ENCODE results near the gene CACNA1C. TPM values are rescaled to one million over a fixed set of nuclear protein-coding genes. Genes with fewer than 3 reads are reported as not detected.

The CACNA1C gene
- total RNA-seq, 1 donor from 2014 or later: 7.3 TPM

GRCh38 chr12:2693244-2693860, 640.6 kb downstream of the CACNA1C start:
- Histone ChIP-seq H3K9me3 (ENCODE audit: control insufficient read depth in 3 of 3, low read length in 3 of 3) (no peaks in the 10 kb centered on the region), H3K9ac (ENCODE audit: low read depth in 1 of 3, low read length in 3 of 3) (no peak overlapping the region), H3K27ac (ENCODE audit: low read depth, low read length) (no peak overlapping the region), H3K4me3 (ENCODE audit: low read length in 3 of 3) (no peak overlapping the region), H3K27me3 (ENCODE audit: control insufficient read depth in 3 of 3, insufficient read depth in 3 of 3, low read length in 3 of 3) (peaks cover 20 to 34% (median 23%) of the 10 kb centered on the region in 3 donors), H3K36me3 (ENCODE audit: control insufficient read depth in 3 of 3, insufficient read depth in 3 of 3, low read length in 3 of 3) (no peaks in the 10 kb centered on the region), H3K4me1 (ENCODE audit: control insufficient read depth in 3 of 3, insufficient read depth in 3 of 3, low read length in 3 of 3) (peaks cover 0 to 11% (median 2%) of the 10 kb centered on the region in 3 donors)

- no peak overlapping the region for H3K4me3 ChIP-seq (ENCODE audit: low read length in 3 of 3)
- H3K36me3 ChIP-seq (ENCODE audit: control insufficient read depth in 3 of 3, insufficient read depth in 3 of 3, low read length in 3 of 3): no peaks in the 10 kb centered on the region
- no peak overlapping the region for H3K9ac ChIP-seq (ENCODE audit: low read depth in 1 of 3, low read length in 3 of 3)
- H3K9me3 ChIP-seq (ENCODE audit: control insufficient read depth in 3 of 3, low read length in 3 of 3): no peaks in the 10 kb centered on the region
- no peak overlapping the region for H3K27ac ChIP-seq (ENCODE audit: low read depth, low read length)
- peaks cover 20 to 34% (median 22%) of the 10 kb centered on the region in 3 donors for H3K27me3 ChIP-seq (ENCODE audit: control insufficient read depth in 3 of 3, insufficient read depth in 3 of 3, low read length in 3 of 3)
- H3K4me1 ChIP-seq (ENCODE audit: control insufficient read depth in 3 of 3, insufficient read depth in 3 of 3, low read length in 3 of 3): peaks cover 0 to 11% (median 2%) of the 10 kb centered on the region in 3 donors
Observed at GRCh38 chr12:2693980-2694610, 641.3 kb downstream of the CACNA1C start.

- Histone ChIP-seq H3K27ac (ENCODE audit: low read depth, low read length) (no peak overlapping the region), H3K27me3 (ENCODE audit: control insufficient read depth in 3 of 3, insufficient read depth in 3 of 3, low read length in 3 of 3) (peaks cover 11 to 23% (median 12%) of the 10 kb centered on the region in 3 donors), H3K4me1 (ENCODE audit: control insufficient read depth in 3 of 3, insufficient read depth in 3 of 3, low read length in 3 of 3) (peaks cover 0 to 6% (median 2%) of the 10 kb centered on the region in 3 donors), H3K9ac (ENCODE audit: low read depth in 1 of 3, low read length in 3 of 3) (no peak overlapping the region), H3K4me3 (ENCODE audit: low read length in 3 of 3) (no peak overlapping the region), H3K9me3 (ENCODE audit: control insufficient read depth in 3 of 3, low read length in 3 of 3) (no peaks in the 10 kb centered on the region), H3K36me3 (ENCODE audit: control insufficient read depth in 3 of 3, insufficient read depth in 3 of 3, low read length in 3 of 3) (no peaks in the 10 kb centered on the region)
Observed at GRCh38 chr12:2696136-2696535, 643.3 kb downstream of the CACNA1C start.

GRCh38 chr12:2697057-2697800, 644.4 kb downstream of the CACNA1C start:
- H3K27ac ChIP-seq (ENCODE audit: low read depth, low read length): no peak overlapping the region
- peaks cover 8 to 13% (median 10%) of the 10 kb centered on the region in 3 donors for H3K27me3 ChIP-seq (ENCODE audit: control insufficient read depth in 3 of 3, insufficient read depth in 3 of 3, low read length in 3 of 3)
- no peaks in the 10 kb centered on the region for H3K36me3 ChIP-seq (ENCODE audit: control insufficient read depth in 3 of 3, insufficient read depth in 3 of 3, low read length in 3 of 3)
- no peaks in the 10 kb centered on the region for H3K4me1 ChIP-seq (ENCODE audit: control insufficient read depth in 3 of 3, insufficient read depth in 3 of 3, low read length in 3 of 3)
- no peaks in the 10 kb centered on the region for H3K9me3 ChIP-seq (ENCODE audit: control insufficient read depth in 3 of 3, low read length in 3 of 3)
- no peak overlapping the region for H3K9ac ChIP-seq (ENCODE audit: low read depth in 1 of 3, low read length in 3 of 3)
- H3K4me3 ChIP-seq (ENCODE audit: low read length in 3 of 3): no peak overlapping the region

- H3K9me3 ChIP-seq (ENCODE audit: control insufficient read depth in 3 of 3, low read length in 3 of 3): no peaks in the 10 kb centered on the region
- no peak overlapping the region for H3K4me3 ChIP-seq (ENCODE audit: low read length in 3 of 3)
- H3K27ac ChIP-seq (ENCODE audit: low read depth, low read length): no peak overlapping the region
- H3K27me3 ChIP-seq (ENCODE audit: control insufficient read depth in 3 of 3, insufficient read depth in 3 of 3, low read length in 3 of 3): peaks cover 0 to 3% (median 2%) of the 10 kb centered on the region in 3 donors
- no peak overlapping the region for H3K9ac ChIP-seq (ENCODE audit: low read depth in 1 of 3, low read length in 3 of 3)
- no peaks in the 10 kb centered on the region for H3K36me3 ChIP-seq (ENCODE audit: control insufficient read depth in 3 of 3, insufficient read depth in 3 of 3, low read length in 3 of 3)
- H3K4me1 ChIP-seq (ENCODE audit: control insufficient read depth in 3 of 3, insufficient read depth in 3 of 3, low read length in 3 of 3): no peaks in the 10 kb centered on the region
Observed at GRCh38 chr12:2698566-2698965, 645.8 kb downstream of the CACNA1C start.

GRCh38 chr12:2710701-2711100, 657.9 kb downstream of the CACNA1C start:
- Histone ChIP-seq H3K27me3 (ENCODE audit: control insufficient read depth in 3 of 3, insufficient read depth in 3 of 3, low read length in 3 of 3) (peaks cover 0 to 3% (median 0%) of the 10 kb centered on the region in 3 donors), H3K36me3 (ENCODE audit: control insufficient read depth in 3 of 3, insufficient read depth in 3 of 3, low read length in 3 of 3) (no peaks in the 10 kb centered on the region), H3K27ac (ENCODE audit: low read depth, low read length) (no peak overlapping the region), H3K9me3 (ENCODE audit: control insufficient read depth in 3 of 3, low read length in 3 of 3) (no peaks in the 10 kb centered on the region), H3K4me1 (ENCODE audit: control insufficient read depth in 3 of 3, insufficient read depth in 3 of 3, low read length in 3 of 3) (no peaks in the 10 kb centered on the region), H3K4me3 (ENCODE audit: low read length in 3 of 3) (no peak overlapping the region), H3K9ac (ENCODE audit: low read depth in 1 of 3, low read length in 3 of 3) (no peak overlapping the region)

- Histone ChIP-seq H3K27ac (ENCODE audit: low read depth, low read length) (no peak overlapping the region), H3K9me3 (ENCODE audit: control insufficient read depth in 3 of 3, low read length in 3 of 3) (peaks cover 0 to 2% (median 0%) of the 10 kb centered on the region in 3 donors), H3K36me3 (ENCODE audit: control insufficient read depth in 3 of 3, insufficient read depth in 3 of 3, low read length in 3 of 3) (no peaks in the 10 kb centered on the region), H3K9ac (ENCODE audit: low read depth in 1 of 3, low read length in 3 of 3) (no peak overlapping the region), H3K27me3 (ENCODE audit: control insufficient read depth in 3 of 3, insufficient read depth in 3 of 3, low read length in 3 of 3) (peaks cover 0 to 5% (median 0%) of the 10 kb centered on the region in 3 donors), H3K4me3 (ENCODE audit: low read length in 3 of 3) (no peak overlapping the region), H3K4me1 (ENCODE audit: control insufficient read depth in 3 of 3, insufficient read depth in 3 of 3, low read length in 3 of 3) (no peaks in the 10 kb centered on the region)
Observed at GRCh38 chr12:2719392-2719791, 666.6 kb downstream of the CACNA1C start.

- H3K36me3 ChIP-seq (ENCODE audit: control insufficient read depth in 3 of 3, insufficient read depth in 3 of 3, low read length in 3 of 3): no peaks in the 10 kb centered on the region
- peaks cover 0 to 2% (median 0%) of the 10 kb centered on the region in 3 donors for H3K9me3 ChIP-seq (ENCODE audit: control insufficient read depth in 3 of 3, low read length in 3 of 3)
- no peaks in the 10 kb centered on the region for H3K4me1 ChIP-seq (ENCODE audit: control insufficient read depth in 3 of 3, insufficient read depth in 3 of 3, low read length in 3 of 3)
- H3K27me3 ChIP-seq (ENCODE audit: control insufficient read depth in 3 of 3, insufficient read depth in 3 of 3, low read length in 3 of 3): peaks cover 0 to 4% (median 3%) of the 10 kb centered on the region in 3 donors
- H3K9ac ChIP-seq (ENCODE audit: low read depth in 1 of 3, low read length in 3 of 3): no peak overlapping the region
- no peak overlapping the region for H3K4me3 ChIP-seq (ENCODE audit: low read length in 3 of 3)
- H3K27ac ChIP-seq (ENCODE audit: low read depth, low read length): no peak overlapping the region
Observed at GRCh38 chr12:2722806-2723205, 670.0 kb downstream of the CACNA1C start.

- Histone ChIP-seq H3K9me3 (ENCODE audit: control insufficient read depth in 3 of 3, low read length in 3 of 3) (no peaks in the 10 kb centered on the region), H3K4me3 (ENCODE audit: low read length in 3 of 3) (no peak overlapping the region), H3K9ac (ENCODE audit: low read depth in 1 of 3, low read length in 3 of 3) (no peak overlapping the region), H3K27me3 (ENCODE audit: control insufficient read depth in 3 of 3, insufficient read depth in 3 of 3, low read length in 3 of 3) (peaks cover 4 to 23% (median 9%) of the 10 kb centered on the region in 3 donors), H3K27ac (ENCODE audit: low read depth, low read length) (no peak overlapping the region), H3K36me3 (ENCODE audit: control insufficient read depth in 3 of 3, insufficient read depth in 3 of 3, low read length in 3 of 3) (no peaks in the 10 kb centered on the region), H3K4me1 (ENCODE audit: control insufficient read depth in 3 of 3, insufficient read depth in 3 of 3, low read length in 3 of 3) (no peaks in the 10 kb centered on the region)
Observed at GRCh38 chr12:2732290-2732689, 679.5 kb downstream of the CACNA1C start.

All from skeletal muscle tissue (tissue), 4 donors.